DND-41 (cell line): Measurements from ENCODE around the gene OSCAR.

Experiments
- CTCF ChIP-seq: IDR thresholded peaks from 2 replicates; pipeline ENCODE4 v1.5.1; 2012; ENCODE audit warnings: borderline replicate concordance, low read length, moderate library complexity, mild to moderate bottlenecking; ENCODE audit not compliant: poor library complexity, severe bottlenecking; ENCODE audit errors: extremely low read depth
- EZH2 ChIP-seq: IDR thresholded peaks from 3 replicates; pipeline ENCODE4 v1.6.1; 2012; ENCODE audit warnings: borderline replicate concordance, low read depth, mild to moderate bottlenecking, moderate library complexity, low read length, inconsistent platforms; ENCODE audit not compliant: severe bottlenecking

- TF ChIP-seq CTCF (no peak), EZH2 (no peak)
These were observed 7.4 kb upstream of the OSCAR start for GRCh38 chr19:54107876-54108490.
